ENCODE data around the gene TANK.
A peak's percentile ranks its signal among the peaks of the same experiment; 100 is the strongest.

DNA sequence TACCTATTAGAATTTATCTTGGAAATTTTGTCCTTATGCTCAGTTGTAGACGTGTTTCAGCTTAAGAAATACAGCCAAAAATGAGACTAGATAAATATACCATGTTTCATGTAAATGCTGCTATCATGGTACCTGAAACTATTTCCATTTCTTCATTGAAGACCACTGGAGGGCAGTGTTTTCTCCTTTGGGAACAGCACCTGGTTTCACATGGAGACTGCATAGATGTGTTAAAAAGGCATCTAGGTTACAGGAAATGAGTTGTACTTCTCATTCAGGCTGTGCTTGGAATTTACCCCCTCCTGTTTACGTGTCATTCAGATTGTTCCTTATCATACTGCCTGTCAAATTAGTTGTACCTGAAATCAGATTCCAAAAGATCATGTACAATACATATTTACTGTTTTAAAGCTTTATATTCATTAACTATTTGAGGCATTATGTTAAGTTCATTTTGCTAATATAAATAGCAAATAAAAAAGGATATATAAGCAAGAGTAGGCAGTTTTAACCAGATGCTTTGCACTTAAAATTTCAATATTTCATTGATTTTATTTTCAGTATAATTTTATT, 90.7 kb downstream of the TANK start:
- TF ChIP-seq, protein P1, sequence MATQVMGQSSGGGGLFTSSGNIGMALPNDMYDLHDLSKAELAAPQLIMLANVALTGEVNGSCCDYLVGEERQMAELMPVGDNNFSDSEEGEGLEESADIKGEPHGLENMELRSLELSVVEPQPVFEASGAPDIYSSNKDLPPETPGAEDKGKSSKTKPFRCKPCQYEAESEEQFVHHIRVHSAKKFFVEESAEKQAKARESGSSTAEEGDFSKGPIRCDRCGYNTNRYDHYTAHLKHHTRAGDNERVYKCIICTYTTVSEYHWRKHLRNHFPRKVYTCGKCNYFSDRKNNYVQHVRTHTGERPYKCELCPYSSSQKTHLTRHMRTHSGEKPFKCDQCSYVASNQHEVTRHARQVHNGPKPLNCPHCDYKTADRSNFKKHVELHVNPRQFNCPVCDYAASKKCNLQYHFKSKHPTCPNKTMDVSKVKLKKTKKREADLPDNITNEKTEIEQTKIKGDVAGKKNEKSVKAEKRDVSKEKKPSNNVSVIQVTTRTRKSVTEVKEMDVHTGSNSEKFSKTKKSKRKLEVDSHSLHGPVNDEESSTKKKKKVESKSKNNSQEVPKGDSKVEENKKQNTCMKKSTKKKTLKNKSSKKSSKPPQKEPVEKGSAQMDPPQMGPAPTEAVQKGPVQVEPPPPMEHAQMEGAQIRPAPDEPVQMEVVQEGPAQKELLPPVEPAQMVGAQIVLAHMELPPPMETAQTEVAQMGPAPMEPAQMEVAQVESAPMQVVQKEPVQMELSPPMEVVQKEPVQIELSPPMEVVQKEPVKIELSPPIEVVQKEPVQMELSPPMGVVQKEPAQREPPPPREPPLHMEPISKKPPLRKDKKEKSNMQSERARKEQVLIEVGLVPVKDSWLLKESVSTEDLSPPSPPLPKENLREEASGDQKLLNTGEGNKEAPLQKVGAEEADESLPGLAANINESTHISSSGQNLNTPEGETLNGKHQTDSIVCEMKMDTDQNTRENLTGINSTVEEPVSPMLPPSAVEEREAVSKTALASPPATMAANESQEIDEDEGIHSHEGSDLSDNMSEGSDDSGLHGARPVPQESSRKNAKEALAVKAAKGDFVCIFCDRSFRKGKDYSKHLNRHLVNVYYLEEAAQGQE (IDR thresholded peaks at IDR 0.05; ENCODE audit: low read depth) = no peak
- peak; percentile 70 for TF ChIP-seq RAD21 (IDR thresholded peaks at IDR 0.05; ENCODE audit: low read depth)
- TF ChIP-seq, protein P2, sequence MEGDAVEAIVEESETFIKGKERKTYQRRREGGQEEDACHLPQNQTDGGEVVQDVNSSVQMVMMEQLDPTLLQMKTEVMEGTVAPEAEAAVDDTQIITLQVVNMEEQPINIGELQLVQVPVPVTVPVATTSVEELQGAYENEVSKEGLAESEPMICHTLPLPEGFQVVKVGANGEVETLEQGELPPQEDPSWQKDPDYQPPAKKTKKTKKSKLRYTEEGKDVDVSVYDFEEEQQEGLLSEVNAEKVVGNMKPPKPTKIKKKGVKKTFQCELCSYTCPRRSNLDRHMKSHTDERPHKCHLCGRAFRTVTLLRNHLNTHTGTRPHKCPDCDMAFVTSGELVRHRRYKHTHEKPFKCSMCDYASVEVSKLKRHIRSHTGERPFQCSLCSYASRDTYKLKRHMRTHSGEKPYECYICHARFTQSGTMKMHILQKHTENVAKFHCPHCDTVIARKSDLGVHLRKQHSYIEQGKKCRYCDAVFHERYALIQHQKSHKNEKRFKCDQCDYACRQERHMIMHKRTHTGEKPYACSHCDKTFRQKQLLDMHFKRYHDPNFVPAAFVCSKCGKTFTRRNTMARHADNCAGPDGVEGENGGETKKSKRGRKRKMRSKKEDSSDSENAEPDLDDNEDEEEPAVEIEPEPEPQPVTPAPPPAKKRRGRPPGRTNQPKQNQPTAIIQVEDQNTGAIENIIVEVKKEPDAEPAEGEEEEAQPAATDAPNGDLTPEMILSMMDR (IDR thresholded peaks at IDR 0.05 in 2 of 3, conservative IDR thresholded peaks at IDR 0.05 in 1 of 3; ENCODE audit: borderline replicate concordance in 1 of 3, insufficient read depth in 1 of 3, low read depth in 2 of 3, low read length in 2 of 3) = peak; percentile 61 to 78 (median 71)

All from HCT116 (cell line).